Esophagus squamous epithelium (tissue), 4 donors: ENCODE results near the gene FCGBP.

Experiments
- POLR2A ChIP-seq, 4 donors: fragments of 450-650 bp; IDR thresholded peaks; one replicate each; pipeline ENCODE4 v1.6.1; 2017; ENCODE audit warnings: antibody characterized with exemption in 4 of 4, mild to moderate bottlenecking in 4 of 4, moderate library complexity in 3 of 4
- TF ChIP-seq, protein P1 (sequence below), 6 experiments: fragments of 450-650 bp in 4 of 6; fragments of 200-600 bp in 2 of 6; sonication (generic) in 2 of 6; IDR thresholded peaks; one replicate each; pipeline ENCODE4 v1.5.1; 2016 to 2019; ENCODE audit warnings: antibody characterized with exemption in 6 of 6, mild to moderate bottlenecking in 4 of 6, moderate library complexity in 4 of 6

- TF ChIP-seq, protein P1, sequence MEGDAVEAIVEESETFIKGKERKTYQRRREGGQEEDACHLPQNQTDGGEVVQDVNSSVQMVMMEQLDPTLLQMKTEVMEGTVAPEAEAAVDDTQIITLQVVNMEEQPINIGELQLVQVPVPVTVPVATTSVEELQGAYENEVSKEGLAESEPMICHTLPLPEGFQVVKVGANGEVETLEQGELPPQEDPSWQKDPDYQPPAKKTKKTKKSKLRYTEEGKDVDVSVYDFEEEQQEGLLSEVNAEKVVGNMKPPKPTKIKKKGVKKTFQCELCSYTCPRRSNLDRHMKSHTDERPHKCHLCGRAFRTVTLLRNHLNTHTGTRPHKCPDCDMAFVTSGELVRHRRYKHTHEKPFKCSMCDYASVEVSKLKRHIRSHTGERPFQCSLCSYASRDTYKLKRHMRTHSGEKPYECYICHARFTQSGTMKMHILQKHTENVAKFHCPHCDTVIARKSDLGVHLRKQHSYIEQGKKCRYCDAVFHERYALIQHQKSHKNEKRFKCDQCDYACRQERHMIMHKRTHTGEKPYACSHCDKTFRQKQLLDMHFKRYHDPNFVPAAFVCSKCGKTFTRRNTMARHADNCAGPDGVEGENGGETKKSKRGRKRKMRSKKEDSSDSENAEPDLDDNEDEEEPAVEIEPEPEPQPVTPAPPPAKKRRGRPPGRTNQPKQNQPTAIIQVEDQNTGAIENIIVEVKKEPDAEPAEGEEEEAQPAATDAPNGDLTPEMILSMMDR (IDR thresholded peaks at IDR 0.05): no peak
- no peak for TF ChIP-seq POLR2A (IDR thresholded peaks at IDR 0.05)
These were observed 17.5 kb downstream of the FCGBP start for GRCh38 chr19:39916851-39917396.
